ENCODE results near the gene ADAMTS5.

The ADAMTS5 gene

DNA sequence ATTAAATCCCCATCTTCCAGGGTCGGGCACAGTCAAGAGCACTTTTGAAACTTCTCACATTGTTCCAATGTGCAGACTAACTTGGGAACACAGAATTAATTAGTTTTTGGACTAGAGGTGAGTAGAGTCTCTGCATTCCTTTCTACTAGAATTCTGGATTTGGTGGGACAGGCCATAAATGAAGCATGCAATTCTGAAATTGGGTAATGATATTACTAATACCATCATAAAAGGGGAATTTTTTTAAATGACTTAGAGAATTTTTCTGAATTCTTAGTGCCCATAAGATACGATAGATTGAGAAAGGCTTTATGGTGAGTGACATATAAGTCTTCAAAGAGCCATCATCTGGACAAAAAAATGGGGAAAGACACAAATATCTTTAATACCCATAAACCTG is 41.8 kb downstream of the ADAMTS5 start:
- H3K4me1 ChIP-seq (ENCODE audit: control insufficient read depth, insufficient read depth, low read length): peaks cover 12% of the 10 kb centered on the region
- H3K27ac ChIP-seq (ENCODE audit: low read depth, low read length): no peak overlapping the region
- no peaks in the 10 kb centered on the region for H3K27me3 ChIP-seq (ENCODE audit: control insufficient read depth, insufficient read depth, low read length)
- H3K36me3 ChIP-seq (ENCODE audit: control insufficient read depth, insufficient read depth, low read length): no peaks in the 10 kb centered on the region
- H3K4me3 ChIP-seq (ENCODE audit: low read depth, low read length): no peak overlapping the region
- H3K9ac ChIP-seq (ENCODE audit: low read length): no peak overlapping the region
- H3K9me3 ChIP-seq (ENCODE audit: control insufficient read depth, insufficient read depth, low read depth, low read length): no peaks in the 10 kb centered on the region

DNA sequence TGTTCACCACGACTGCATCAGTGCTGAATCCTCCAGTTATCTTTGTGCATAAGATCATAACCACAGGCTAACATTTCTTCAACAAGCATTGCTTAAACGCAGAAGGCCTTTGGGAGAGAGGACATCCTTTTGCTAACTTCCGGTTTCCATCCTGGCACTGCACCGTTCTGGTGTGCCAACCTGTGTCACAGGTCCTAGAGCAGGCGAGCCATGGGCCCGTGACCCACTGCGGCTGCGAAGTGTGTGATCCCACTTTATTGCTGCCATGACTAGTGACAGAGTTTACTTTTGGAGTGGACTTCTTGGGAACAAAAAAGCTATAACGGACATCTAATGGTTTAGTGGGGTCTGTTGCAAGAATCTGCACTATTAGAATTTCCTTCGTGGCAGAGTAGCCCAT is 42.9 kb downstream of the ADAMTS5 start:
- Histone ChIP-seq H3K27ac (ENCODE audit: low read depth, low read length) (no peak overlapping the region), H3K9me3 (ENCODE audit: control insufficient read depth, insufficient read depth, low read depth, low read length) (no peaks in the 10 kb centered on the region), H3K27me3 (ENCODE audit: control insufficient read depth, insufficient read depth, low read length) (no peaks in the 10 kb centered on the region), H3K4me1 (ENCODE audit: control insufficient read depth, insufficient read depth, low read length) (peaks cover 12% of the 10 kb centered on the region), H3K9ac (ENCODE audit: low read length) (no peak overlapping the region), H3K36me3 (ENCODE audit: control insufficient read depth, insufficient read depth, low read length) (no peaks in the 10 kb centered on the region), H3K4me3 (ENCODE audit: low read depth, low read length) (no peak overlapping the region)

DNA sequence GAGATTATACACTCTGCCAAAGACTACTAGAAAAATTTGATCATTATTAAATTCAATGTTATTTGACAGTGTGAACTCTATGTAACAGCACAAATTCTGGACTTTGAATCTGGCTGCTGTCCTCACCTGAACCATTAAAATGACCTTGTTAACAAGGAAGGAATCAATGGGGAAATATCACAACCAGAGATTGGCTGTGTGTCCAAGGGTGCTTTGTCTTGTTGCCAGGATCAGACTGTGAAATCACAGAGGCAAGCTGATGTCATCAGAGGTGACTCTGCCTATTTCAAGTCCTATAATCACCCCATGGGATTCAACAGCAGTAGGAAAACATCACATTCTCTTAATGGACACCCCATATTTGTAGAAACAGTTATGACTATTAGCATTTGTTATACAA is 46.8 kb downstream of the ADAMTS5 start:
- Histone ChIP-seq H3K27ac (ENCODE audit: low read depth, low read length) (no peak overlapping the region), H3K4me1 (ENCODE audit: control insufficient read depth, insufficient read depth, low read length) (peaks cover 14% of the 10 kb centered on the region), H3K4me3 (ENCODE audit: low read depth, low read length) (no peak overlapping the region), H3K27me3 (ENCODE audit: control insufficient read depth, insufficient read depth, low read length) (no peaks in the 10 kb centered on the region), H3K9me3 (ENCODE audit: control insufficient read depth, insufficient read depth, low read depth, low read length) (no peaks in the 10 kb centered on the region), H3K9ac (ENCODE audit: low read length) (no peak overlapping the region), H3K36me3 (ENCODE audit: control insufficient read depth, insufficient read depth, low read length) (no peaks in the 10 kb centered on the region)

DNA sequence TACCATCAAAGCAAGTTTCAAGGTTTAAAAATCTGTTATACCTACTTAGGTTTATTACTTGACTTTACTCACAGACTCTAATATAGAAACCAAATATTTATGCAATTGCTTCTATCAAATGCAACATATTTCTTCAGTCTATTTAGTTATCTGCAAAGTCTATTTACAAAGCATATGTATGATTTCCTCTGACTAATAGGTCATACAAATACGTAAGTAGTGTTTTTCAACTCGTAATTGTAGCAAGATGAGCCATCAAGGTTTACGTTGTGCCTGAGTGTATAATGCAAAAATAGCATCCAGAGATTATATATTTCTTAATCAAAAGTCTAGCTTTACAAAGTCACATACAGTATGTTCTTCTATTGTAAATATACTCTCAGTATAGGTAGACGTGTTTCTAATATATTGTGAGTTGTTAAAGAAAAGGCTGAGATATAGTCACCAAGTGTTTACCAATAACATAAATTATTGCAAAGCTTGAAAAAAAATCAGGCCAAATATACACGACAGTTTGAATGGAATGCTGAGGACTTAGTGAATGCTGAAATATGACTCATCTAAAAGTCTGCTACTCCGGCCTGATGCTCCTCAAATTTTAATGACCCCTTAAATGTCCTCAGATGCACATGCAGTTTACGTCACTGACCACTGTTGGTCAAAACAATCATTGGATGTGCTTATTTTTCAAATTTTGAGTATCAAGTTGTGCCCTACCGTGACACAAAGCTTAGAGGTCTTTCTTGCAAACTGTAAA is 48.4 kb downstream of the ADAMTS5 start:
- no peaks in the 10 kb centered on the region for H3K36me3 ChIP-seq (ENCODE audit: control insufficient read depth, insufficient read depth, low read length)
- H3K27ac ChIP-seq (ENCODE audit: low read depth, low read length): no peak overlapping the region
- no peak overlapping the region for H3K9ac ChIP-seq (ENCODE audit: low read length)
- peaks cover 8% of the 10 kb centered on the region; the same call in 1 of the 2 replicates for H3K9me3 ChIP-seq (ENCODE audit: control insufficient read depth, insufficient read depth, low read depth, low read length)
- no peak overlapping the region for H3K4me3 ChIP-seq (ENCODE audit: low read depth, low read length)
- peaks cover 13% of the 10 kb centered on the region for H3K4me1 ChIP-seq (ENCODE audit: control insufficient read depth, insufficient read depth, low read length)
- H3K27me3 ChIP-seq (ENCODE audit: control insufficient read depth, insufficient read depth, low read length): no peaks in the 10 kb centered on the region

DNA sequence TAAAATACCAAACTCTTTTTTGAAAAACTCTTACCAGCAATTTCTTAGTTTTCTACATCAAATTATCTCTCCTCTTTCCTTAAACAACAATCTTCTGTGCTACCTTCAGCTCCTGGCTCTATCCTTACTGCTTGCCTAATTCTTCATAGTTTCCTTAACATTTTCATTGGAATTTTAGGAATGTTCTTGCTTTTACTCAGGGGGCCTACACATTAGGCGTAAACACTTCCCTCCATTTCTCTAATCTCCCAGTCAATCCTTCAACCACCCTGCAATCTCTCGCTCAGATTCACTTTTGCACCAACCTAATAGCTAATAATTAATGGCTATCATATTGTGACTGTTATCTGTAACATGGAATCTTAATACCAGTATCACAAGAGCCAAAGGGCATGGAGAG is 50.1 kb downstream of the ADAMTS5 start:
- H3K27me3 ChIP-seq (ENCODE audit: control insufficient read depth, insufficient read depth, low read length): no peaks in the 10 kb centered on the region
- H3K9me3 ChIP-seq (ENCODE audit: control insufficient read depth, insufficient read depth, low read depth, low read length): peaks cover 11% of the 10 kb centered on the region; the same call in 1 of the 2 replicates
- peaks cover 13% of the 10 kb centered on the region for H3K4me1 ChIP-seq (ENCODE audit: control insufficient read depth, insufficient read depth, low read length)
- no peak overlapping the region for H3K9ac ChIP-seq (ENCODE audit: low read length)
- no peaks in the 10 kb centered on the region for H3K36me3 ChIP-seq (ENCODE audit: control insufficient read depth, insufficient read depth, low read length)
- H3K27ac ChIP-seq (ENCODE audit: low read depth, low read length): no peak overlapping the region
- H3K4me3 ChIP-seq (ENCODE audit: low read depth, low read length): no peak overlapping the region

DNA sequence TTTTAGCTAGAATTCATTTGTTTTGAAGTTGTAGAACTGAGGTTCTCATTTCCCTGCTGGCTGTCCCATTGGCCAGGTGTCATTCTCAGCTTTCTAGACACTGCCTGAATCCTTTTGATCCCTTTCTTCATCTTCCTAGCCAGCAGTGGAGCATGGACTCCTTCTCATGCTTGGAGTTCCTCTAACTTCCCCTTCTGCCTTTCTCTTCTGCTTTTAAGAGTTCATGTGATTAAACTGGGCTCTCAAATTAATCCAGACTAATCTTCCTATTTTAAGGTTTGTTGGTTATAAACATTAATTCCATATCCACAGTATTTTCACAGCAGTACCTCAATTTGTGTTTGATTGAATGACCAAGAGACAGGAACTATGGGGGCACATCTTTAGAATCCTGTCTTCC is 52.3 kb downstream of the ADAMTS5 start:
- Histone ChIP-seq H3K9me3 (ENCODE audit: control insufficient read depth, insufficient read depth, low read depth, low read length) (peaks cover 11% of the 10 kb centered on the region; the same call in 1 of the 2 replicates), H3K9ac (ENCODE audit: low read length) (no peak overlapping the region), H3K27ac (ENCODE audit: low read depth, low read length) (no peak overlapping the region), H3K4me3 (ENCODE audit: low read depth, low read length) (no peak overlapping the region), H3K4me1 (ENCODE audit: control insufficient read depth, insufficient read depth, low read length) (peaks cover 25% of the 10 kb centered on the region), H3K36me3 (ENCODE audit: control insufficient read depth, insufficient read depth, low read length) (no peaks in the 10 kb centered on the region), H3K27me3 (ENCODE audit: control insufficient read depth, insufficient read depth, low read length) (no peaks in the 10 kb centered on the region)

DNA sequence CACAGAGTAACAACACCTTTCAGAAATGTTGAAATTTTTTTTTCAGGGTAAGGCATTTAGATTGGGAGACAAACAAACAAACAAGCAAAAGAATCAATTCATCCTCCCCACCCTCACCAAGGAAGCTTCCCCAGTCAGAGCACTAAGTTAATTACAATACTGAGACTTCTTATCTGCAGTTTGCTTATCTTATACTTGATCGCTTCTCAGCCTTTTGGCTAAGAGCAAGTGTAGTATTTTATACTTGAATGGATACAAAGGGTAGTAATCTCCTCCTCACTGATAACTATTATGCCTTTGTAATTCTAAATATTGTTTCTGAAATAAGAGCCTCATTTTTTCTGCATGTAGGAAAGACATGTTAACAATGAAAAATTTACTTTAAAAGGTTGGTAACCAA is 54.4 kb downstream of the ADAMTS5 start:
- no peaks in the 10 kb centered on the region for H3K27me3 ChIP-seq (ENCODE audit: control insufficient read depth, insufficient read depth, low read length)

DNA sequence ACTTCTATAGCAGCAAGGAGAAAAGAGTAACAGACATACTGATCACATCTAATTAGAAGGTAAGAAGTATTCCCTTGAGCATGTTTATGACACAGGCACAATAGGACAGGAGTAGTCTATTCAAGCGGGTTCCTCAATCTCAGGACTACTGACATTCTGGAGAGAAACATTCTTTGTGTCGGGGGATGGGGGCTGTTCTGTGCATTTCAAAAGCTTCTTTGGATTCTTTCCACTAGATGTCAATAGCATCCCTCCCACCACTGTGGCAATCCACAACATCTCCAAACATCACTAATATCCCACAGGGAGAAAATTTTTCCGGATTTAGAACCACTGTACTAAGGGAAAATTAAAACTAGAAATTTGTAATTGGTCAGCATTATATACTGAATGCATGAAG is 56.9 kb downstream of the ADAMTS5 start:
- H3K4me1 ChIP-seq (ENCODE audit: control insufficient read depth, insufficient read depth, low read length): peaks cover 15% of the 10 kb centered on the region
- no peak overlapping the region for H3K4me3 ChIP-seq (ENCODE audit: low read depth, low read length)
- no peak overlapping the region for H3K27ac ChIP-seq (ENCODE audit: low read depth, low read length)
- H3K27me3 ChIP-seq (ENCODE audit: control insufficient read depth, insufficient read depth, low read length): no peaks in the 10 kb centered on the region
- peaks cover 11% of the 10 kb centered on the region; the same call in 1 of the 2 replicates for H3K9me3 ChIP-seq (ENCODE audit: control insufficient read depth, insufficient read depth, low read depth, low read length)
- no peak overlapping the region for H3K9ac ChIP-seq (ENCODE audit: low read length)
- H3K36me3 ChIP-seq (ENCODE audit: control insufficient read depth, insufficient read depth, low read length): no peaks in the 10 kb centered on the region

More for the DNA sequence above, 54.4 kb downstream of the ADAMTS5 start:
- H3K36me3 ChIP-seq (ENCODE audit: control insufficient read depth, insufficient read depth, low read length): no peaks in the 10 kb centered on the region
- H3K4me1 ChIP-seq (ENCODE audit: control insufficient read depth, insufficient read depth, low read length): peaks cover 22% of the 10 kb centered on the region
- H3K9me3 ChIP-seq (ENCODE audit: control insufficient read depth, insufficient read depth, low read depth, low read length): peaks cover 11% of the 10 kb centered on the region; the same call in 1 of the 2 replicates
- H3K9ac ChIP-seq (ENCODE audit: low read length): no peak overlapping the region
- H3K4me3 ChIP-seq (ENCODE audit: low read depth, low read length): no peak overlapping the region
- no peak overlapping the region for H3K27ac ChIP-seq (ENCODE audit: low read depth, low read length)

DNA sequence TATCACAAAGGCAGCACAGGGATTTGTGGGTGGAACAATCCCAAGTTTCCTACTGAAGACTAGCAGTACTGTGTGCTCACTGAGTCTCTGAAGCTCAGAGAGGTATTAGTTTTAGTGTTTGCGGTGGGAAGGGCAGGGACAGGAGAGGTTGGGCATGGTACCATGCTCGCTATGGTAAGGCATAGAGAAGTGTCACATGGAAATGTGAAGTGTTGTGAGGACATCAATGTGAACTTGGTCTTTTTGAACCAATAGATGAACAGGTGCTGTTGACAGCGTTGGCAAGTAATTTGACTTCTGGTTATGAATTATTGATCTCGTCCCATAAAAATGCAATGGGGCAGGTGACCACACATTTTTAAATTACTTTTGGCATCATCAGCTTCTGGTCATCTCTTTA is 65.9 kb downstream of the ADAMTS5 start:
- Histone ChIP-seq H3K4me3 (ENCODE audit: low read depth, low read length) (no peak overlapping the region), H3K27ac (ENCODE audit: low read depth, low read length) (no peak overlapping the region), H3K9me3 (ENCODE audit: control insufficient read depth, insufficient read depth, low read depth, low read length) (no peaks in the 10 kb centered on the region), H3K27me3 (ENCODE audit: control insufficient read depth, insufficient read depth, low read length) (no peaks in the 10 kb centered on the region), H3K4me1 (ENCODE audit: control insufficient read depth, insufficient read depth, low read length) (peaks cover 17% of the 10 kb centered on the region), H3K36me3 (ENCODE audit: control insufficient read depth, insufficient read depth, low read length) (no peaks in the 10 kb centered on the region), H3K9ac (ENCODE audit: low read length) (no peak overlapping the region)

DNA sequence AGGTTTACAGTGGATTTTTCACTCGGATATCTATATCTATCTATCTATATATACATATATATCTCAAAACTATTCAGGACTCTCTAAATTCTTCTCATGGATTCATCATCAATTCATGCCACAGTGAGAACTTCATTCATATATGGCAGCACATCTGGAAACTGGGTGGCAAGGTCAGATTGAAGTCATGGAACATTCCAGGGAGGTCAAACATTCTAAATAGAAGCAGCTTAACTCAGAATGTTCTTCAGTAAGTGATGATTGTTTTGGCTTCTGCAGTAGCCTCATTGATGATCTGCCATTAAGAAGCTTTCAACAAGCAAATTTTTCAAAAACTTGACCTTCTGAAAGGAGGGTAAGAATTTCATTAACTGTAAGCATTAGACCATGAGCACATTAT is 74.7 kb downstream of the ADAMTS5 start:
- no peaks in the 10 kb centered on the region for H3K36me3 ChIP-seq (ENCODE audit: control insufficient read depth, insufficient read depth, low read length)
- no peak overlapping the region for H3K4me3 ChIP-seq (ENCODE audit: low read depth, low read length)
- no peak overlapping the region for H3K27ac ChIP-seq (ENCODE audit: low read depth, low read length)
- no peaks in the 10 kb centered on the region for H3K27me3 ChIP-seq (ENCODE audit: control insufficient read depth, insufficient read depth, low read length)
- H3K9me3 ChIP-seq (ENCODE audit: control insufficient read depth, insufficient read depth, low read depth, low read length): no peaks in the 10 kb centered on the region
- no peak overlapping the region for H3K9ac ChIP-seq (ENCODE audit: low read length)
- no peaks in the 10 kb centered on the region for H3K4me1 ChIP-seq (ENCODE audit: control insufficient read depth, insufficient read depth, low read length)

DNA sequence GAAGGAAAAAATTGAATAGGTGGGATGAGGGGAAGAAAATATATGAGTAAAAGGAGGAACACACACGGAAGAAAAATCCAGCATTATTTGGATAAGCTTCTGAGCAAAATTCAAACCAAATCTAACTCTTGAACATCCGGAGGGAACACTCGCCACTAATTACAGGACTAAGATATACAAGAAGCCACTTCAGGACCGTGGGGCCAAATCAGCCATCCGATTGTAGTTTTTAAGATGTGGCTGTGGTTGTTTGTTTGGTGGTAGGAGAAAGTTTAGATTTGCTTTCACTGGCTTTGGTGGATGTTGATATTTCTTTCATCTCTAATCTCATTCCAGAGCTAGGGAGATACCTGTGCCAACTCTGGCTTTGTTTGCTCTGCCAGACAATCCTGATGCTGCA is 78.0 kb downstream of the ADAMTS5 start:
- no peaks in the 10 kb centered on the region for H3K4me1 ChIP-seq (ENCODE audit: control insufficient read depth, insufficient read depth, low read length)
- H3K9me3 ChIP-seq (ENCODE audit: control insufficient read depth, insufficient read depth, low read depth, low read length): no peaks in the 10 kb centered on the region
- no peak overlapping the region for H3K27ac ChIP-seq (ENCODE audit: low read depth, low read length)
- H3K36me3 ChIP-seq (ENCODE audit: control insufficient read depth, insufficient read depth, low read length): no peaks in the 10 kb centered on the region
- no peak overlapping the region for H3K4me3 ChIP-seq (ENCODE audit: low read depth, low read length)
- no peaks in the 10 kb centered on the region for H3K27me3 ChIP-seq (ENCODE audit: control insufficient read depth, insufficient read depth, low read length)
- no peak overlapping the region for H3K9ac ChIP-seq (ENCODE audit: low read length)
